Renal cortical epithelial cell (primary cell): ENCODE results near the gene ADCY5. TPM values are rescaled to one million over a fixed set of nuclear protein-coding genes. Genes with fewer than 3 reads are reported as not detected.
A peak's percentile ranks its signal among the peaks of the same experiment; 100 is the strongest.

Source experiments
- DNase-seq: peaks from one replicate; pipeline ENCODE4 v3.0.0-alpha.2; 2011; ENCODE audit warnings: low read depth
- total RNA-seq: library from RNA; depleted of rRNA; stranded (reverse); fragments of >200 nt; gene quantifications from 2 replicates; pipeline ENCODE4 v1.2.3, GENCODE V29; 2014

ADCY5 gene
- total RNA-seq, 1 donor from 2014 or later: 0.99 TPM

- DNase-seq: no peak
Observed at GRCh38 chr3:123386477-123387040, 62.3 kb downstream of the ADCY5 start.

- peak; percentile 54 for DNase-seq
Observed at GRCh38 chr3:123385981-123386380, 62.9 kb downstream of the ADCY5 start.

- no peak for DNase-seq
Observed at GRCh38 chr3:123385499-123385898, 63.4 kb downstream of the ADCY5 start.

- DNase-seq: no peak
Observed at GRCh38 chr3:123385001-123385401, 63.9 kb downstream of the ADCY5 start.

- DNase-seq: no peak
Observed at GRCh38 chr3:123384256-123384655, 64.6 kb downstream of the ADCY5 start.

- DNase-seq: no peak
Observed at GRCh38 chr3:123383091-123384053, 65.5 kb downstream of the ADCY5 start.

DNA sequence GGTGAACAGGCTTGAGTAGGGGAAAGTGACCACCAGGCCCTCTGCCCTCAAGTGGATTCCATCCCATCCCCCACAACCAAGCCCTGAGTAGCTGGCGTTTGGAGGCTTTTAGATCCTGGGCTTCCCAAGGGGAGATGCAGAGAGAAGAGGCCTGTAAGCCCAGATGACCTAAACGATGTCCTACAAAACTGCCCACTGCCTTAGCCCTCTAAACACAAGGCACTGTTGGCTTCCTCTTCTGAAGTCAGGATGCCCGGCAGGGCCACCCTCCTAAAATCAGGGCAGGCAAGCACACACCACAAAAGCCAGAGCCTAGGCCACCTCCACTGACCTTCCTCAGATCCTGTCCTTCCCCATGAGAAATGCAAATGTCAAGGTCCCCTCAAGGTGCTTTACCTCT, 68.6 kb downstream of the ADCY5 start:
- DNase-seq: no peak

DNA sequence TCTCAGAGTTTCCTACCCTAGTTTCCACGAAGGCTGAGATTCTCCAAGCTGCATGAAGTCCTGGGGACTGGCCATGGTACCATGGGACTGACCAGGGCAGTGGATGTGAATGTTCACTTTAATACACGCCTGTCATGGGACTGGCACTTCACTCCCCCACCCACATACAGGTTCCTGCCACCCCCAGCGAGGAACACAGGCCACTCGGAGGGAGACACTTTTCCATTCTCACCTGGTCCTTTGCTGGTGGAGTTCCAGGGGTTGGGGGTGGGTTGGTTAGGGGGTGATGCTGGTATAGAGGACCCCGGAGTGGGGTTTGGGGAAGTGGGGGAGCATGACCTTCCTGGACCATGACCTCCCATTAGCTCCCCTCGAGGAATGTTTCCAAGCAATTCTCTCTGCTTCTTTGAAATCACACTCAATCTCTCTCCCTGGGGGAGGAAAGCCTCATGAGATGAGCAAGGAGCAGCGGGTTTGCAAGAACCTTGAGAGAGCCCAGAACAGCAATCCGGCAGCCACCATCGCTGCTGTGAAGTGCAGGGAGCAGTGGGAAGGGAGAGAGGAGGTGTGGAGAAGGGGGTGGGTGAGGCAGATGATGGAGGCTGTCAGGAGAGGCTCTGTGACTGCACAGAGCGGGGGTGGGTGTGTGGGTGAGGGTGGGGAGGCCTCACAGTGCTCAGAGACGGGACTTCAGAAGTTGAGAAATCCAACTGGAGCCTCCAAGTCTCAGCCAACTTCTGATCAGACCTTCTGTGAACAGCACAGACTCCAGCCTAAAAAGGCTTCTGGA, 69.7 kb downstream of the ADCY5 start:
- DNase-seq: no peak

GRCh38 chr3:123378409-123378915, 70.4 kb downstream of the ADCY5 start:
- DNase-seq: no peak

DNA sequence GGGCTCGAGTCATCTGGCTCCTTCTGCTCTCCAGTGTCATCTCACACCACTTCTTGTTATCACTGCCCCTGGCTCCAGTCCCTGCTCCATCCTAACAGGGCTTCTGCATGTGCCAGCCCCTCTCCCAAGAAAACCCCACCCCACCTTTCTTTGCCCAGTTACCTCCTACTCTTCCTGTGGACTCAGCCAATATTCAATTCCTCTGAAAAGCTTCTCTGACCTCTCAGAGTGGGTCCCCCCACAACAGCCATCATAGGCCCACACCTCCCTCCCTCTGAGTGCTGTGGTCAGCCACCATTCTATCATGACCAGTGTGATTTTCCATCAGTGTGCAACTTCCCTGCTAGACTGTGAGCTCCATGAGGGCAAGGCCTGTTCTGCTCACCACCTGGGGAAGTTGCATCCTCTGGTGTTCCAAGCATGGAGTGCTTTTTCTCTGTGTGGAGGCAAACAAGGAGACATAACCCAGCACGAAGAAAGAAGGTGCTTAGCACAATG, 71.6 kb downstream of the ADCY5 start:
- no peak for DNase-seq

GRCh38 chr3:123376451-123377242, 72.2 kb downstream of the ADCY5 start:
- DNase-seq: no peak

- DNase-seq: no peak
Observed at GRCh38 chr3:123375014-123375940, 73.6 kb downstream of the ADCY5 start.

DNA sequence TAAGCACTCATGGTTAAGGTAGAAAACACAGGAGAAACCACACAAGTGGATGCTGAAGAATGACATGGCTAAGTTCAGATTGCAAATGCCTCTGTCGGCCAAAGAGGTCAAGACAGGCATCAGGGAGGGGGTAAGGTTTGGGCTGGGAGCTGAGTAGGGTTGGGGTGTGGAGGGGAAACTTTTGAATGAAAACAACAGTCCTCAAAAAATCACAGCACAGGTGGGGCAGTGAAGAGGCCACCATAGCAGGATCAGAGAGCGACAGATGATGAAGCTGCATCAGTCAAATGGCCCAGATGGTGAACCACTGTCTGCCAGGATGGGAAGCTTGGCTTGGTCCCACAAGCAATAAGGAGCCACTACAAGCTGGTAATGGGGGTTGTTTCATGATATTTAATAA, 74.9 kb downstream of the ADCY5 start:
- DNase-seq: no peak

DNA sequence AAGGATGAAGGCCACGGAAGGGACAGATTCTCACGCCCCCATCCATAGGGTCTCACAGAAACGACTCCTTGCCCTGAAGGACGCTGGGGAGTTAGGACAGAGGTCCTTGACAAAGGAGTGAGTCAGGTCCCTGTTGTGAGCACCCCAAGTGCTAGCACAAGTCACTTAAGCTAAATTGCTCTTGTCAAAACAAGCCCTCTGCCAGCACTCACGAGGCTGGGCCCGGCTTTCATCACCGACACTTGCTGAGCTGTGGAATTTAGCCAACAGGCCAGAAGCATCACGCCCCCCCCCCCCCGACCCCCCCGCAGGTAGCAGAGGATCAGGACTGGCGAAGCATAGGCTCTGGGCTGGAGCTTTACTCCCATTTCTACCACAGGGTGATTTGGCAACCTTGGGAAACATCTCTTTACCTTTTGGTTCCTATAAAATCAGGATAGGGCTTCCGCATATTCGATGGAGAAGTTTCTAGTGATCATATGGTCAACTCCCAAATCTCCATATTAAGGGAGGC, 75.4 kb downstream of the ADCY5 start:
- DNase-seq: no peak

GRCh38 chr3:123372686-123373473, 76.0 kb downstream of the ADCY5 start:
- no peak for DNase-seq

GRCh38 chr3:123371859-123372685, 76.8 kb downstream of the ADCY5 start:
- no peak for DNase-seq

- no peak for DNase-seq
Observed at GRCh38 chr3:123371426-123371825, 77.5 kb downstream of the ADCY5 start.

DNA sequence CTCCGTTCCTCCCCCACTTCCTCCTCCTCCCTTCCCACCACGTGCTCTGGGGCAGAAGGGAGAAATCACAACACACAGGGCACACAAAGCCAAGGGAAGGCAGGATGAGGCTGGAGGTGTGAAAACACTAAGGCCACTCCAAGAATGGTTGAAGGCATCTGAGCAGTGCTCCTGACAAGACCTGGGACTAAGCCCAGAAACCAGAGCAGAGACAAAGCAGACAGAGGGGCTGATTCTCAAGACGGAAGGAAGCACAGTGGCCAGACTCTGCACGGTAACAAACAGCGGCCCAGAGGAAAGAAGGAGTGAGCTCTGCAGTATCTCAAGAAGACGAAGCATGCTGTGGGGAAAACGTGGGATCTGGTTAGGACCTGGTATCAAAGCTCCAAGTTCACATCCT, 78.1 kb downstream of the ADCY5 start:
- no peak for DNase-seq
